ENCODE data around the gene GJD4.

The GJD4 gene

GRCh38 chr10:35605191-35605590 is at the start of gene GJD4:
Gene GJD4, plus strand, starts transcription at chr10:35605341. Its CDS starts 227 bp downstream, at chr10:35605568.
- DNase-seq, result no peak

GRCh38 chr10:35555962-35556930 is 48.9 kb upstream of the GJD4 start:
- no peak for DNase-seq

GRCh38 chr10:35558276-35558675 is 46.9 kb upstream of the GJD4 start:
- no peak for DNase-seq

- no peak for DNase-seq
These were observed 45.7 kb upstream of the GJD4 start for GRCh38 chr10:35559416-35559815.

GRCh38 chr10:35561715-35562114 is 43.4 kb upstream of the GJD4 start:
- DNase-seq, result no peak

- no peak for DNase-seq
These were observed 42.7 kb upstream of the GJD4 start for GRCh38 chr10:35562427-35562826.

- peak; percentile 28 for DNase-seq
These were observed 41.8 kb upstream of the GJD4 start for GRCh38 chr10:35563261-35563891.

- no peak for DNase-seq
These were observed 40.7 kb upstream of the GJD4 start for GRCh38 chr10:35564341-35564968.

GRCh38 chr10:35565602-35566081 is 39.5 kb upstream of the GJD4 start:
- no peak for DNase-seq

- no peak for DNase-seq
These were observed 37.2 kb upstream of the GJD4 start for GRCh38 chr10:35567951-35568350.

GRCh38 chr10:35568483-35569015 is 36.6 kb upstream of the GJD4 start:
- DNase-seq, result no peak

- DNase-seq, result no peak
These were observed 35.9 kb upstream of the GJD4 start for GRCh38 chr10:35569111-35569707.

GRCh38 chr10:35569836-35570235 is 35.3 kb upstream of the GJD4 start:
- DNase-seq, result no peak

- no peak for DNase-seq
These were observed 34.7 kb upstream of the GJD4 start for GRCh38 chr10:35570397-35570796.

- DNase-seq, result no peak
These were observed 32.6 kb upstream of the GJD4 start for GRCh38 chr10:35572583-35572982.

GRCh38 chr10:35573796-35574195 is 31.3 kb upstream of the GJD4 start:
- no peak for DNase-seq

GRCh38 chr10:35574924-35575352 is 30.2 kb upstream of the GJD4 start:
- no peak for DNase-seq

GRCh38 chr10:35575640-35576039 is 29.5 kb upstream of the GJD4 start:
- no peak for DNase-seq

- no peak for DNase-seq
These were observed 28.4 kb upstream of the GJD4 start for GRCh38 chr10:35576730-35577129.

- DNase-seq, result no peak
These were observed 27.1 kb upstream of the GJD4 start for GRCh38 chr10:35577926-35578617.

GRCh38 chr10:35578618-35578956 is 26.6 kb upstream of the GJD4 start:
- no peak for DNase-seq

- DNase-seq, result no peak
These were observed 26.0 kb upstream of the GJD4 start for GRCh38 chr10:35579116-35579515.
